Bone marrow (tissue), 2 donors: ENCODE results near the gene FAF2.

Experiments
- DNase-seq, 2 donors: peaks; one replicate each; lab custom pipeline; 2025; lab: John Stamatoyannopoulos, UW

The FAF2 gene

DNA sequence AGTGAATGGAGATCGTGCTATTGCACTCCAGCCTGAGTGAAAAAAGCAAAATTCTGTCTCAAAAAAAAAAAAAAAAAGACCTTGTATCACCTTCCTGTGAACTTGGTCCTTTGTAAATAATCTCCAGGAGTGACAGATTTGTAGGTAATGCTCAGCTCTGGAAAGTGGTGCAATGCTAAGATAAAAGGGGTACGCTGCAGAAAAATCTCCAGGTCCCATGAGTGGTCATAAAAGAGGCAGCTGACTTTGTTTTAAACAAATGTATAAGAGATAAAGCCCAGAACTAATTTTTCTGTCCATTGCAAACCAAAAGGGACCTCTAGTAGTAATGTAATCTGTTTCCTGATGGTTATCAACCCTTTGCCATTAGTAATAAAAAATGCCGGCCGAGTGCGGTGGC lies 55.3 kb downstream of the FAF2 start:
- no peak for DNase-seq

DNA sequence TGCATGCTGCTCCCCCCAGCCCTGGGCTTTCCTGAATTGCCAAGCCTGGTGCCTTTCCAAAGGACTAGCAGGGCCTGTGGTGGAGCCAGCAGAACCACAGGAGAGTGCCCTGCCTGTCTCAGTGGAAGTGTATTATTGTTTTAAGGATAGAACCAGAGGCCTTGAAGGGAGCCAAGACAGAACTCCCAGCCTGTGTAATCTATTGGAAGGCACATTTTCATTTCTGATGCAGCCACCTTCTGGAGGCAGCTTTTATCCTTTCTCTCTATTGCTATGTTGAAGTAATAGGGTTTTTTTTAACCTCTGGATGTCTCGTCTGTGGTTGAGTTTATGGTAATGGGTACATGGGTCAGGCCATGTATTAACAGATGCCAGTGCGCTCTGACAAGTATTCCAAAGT lies 59.7 kb downstream of the FAF2 start:
- DNase-seq: no peak

DNA sequence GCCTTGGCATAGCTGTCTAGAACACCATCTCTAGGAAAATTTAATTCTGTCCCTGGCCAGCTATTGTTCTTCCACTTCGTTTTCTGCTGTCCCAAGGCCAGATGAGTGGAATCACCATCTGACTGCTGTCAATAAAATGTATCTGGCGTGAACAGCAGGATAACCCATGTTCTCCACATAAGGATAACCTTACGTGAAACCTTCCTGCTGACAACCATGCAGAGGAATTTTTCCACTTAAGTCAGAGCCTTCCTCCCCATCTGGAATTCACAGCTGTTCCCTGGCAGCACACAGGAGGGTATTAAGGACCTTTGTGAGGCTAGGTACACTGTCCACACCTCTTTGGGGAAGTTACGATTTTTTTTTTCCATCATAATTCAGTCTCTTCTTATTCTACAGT lies 60.4 kb downstream of the FAF2 start:
- DNase-seq: no peak

DNA sequence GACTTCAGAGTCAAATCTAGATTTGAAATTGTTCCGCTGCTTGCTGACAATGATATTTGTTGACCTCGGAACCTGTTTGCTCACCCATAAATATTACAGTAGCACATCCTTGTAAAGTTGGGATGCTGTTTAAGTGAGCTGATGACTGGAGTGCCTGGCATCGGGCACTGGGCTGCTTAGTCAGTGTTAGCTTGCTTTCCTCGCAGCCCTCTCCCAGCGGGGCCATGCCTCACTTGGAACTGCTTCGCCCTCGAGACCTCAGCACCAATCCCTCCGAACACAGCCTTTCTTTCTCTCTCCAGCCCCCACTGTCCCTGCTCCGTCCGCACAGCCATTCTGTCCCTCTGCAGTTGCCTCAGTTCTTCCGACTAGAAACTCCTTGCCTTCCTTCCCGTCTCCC lies 65.6 kb downstream of the FAF2 start:
- DNase-seq: no peak

DNA sequence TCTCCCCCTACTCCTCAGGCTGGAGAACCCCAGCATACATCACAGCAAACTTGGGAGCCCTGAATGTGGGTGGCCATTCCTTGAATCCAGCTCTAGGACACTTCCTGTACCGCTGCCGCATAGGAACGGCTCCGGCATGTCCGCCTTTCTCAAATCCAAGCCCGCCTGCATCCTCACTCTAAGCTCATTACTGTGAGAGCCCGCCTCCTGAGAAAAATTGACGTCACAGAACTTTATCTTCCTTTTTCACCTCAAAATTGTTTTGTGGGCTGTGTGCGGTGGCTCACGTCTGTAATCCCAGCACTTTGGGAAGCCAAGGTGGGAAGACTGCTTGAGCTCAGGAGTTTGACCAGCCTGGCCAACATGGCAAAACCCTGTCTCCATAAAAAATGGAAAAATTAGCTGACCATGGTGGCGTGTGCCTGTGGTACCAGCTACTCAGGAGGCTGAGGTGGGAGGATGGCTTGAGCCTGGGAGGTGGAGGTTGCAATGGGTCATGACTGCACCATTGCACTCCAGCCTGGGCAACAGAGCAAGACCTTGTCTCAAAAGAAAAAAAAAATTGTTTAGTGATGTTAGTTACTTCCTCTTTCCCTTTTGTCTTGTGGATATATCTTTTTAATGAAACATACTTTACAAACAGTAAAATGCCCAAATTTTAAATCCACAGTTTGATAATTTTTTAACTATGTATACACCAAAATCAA lies 66.2 kb downstream of the FAF2 start:
- peak in 1 of 2 donors; percentile 9 for DNase-seq

DNA sequence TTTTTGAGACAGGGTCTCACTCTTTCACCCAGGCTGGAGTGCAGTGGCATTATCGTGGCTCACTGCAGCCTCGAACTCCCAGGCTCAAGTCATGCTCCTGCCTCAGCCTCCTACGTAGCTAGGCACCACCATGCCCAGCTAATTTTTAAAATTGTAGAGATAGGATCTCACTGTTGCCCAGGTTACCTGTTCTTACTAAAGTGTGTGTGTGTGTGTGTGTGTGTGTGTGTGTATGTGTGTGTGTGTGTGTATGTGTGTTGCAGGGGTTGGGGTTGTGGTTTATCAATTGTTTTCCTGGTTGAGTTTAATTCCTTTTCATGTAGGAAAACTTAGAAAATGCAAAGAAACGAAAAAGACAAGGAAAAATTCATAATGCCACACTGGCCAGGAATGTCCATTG lies 67.2 kb downstream of the FAF2 start:
- DNase-seq: no peak

DNA sequence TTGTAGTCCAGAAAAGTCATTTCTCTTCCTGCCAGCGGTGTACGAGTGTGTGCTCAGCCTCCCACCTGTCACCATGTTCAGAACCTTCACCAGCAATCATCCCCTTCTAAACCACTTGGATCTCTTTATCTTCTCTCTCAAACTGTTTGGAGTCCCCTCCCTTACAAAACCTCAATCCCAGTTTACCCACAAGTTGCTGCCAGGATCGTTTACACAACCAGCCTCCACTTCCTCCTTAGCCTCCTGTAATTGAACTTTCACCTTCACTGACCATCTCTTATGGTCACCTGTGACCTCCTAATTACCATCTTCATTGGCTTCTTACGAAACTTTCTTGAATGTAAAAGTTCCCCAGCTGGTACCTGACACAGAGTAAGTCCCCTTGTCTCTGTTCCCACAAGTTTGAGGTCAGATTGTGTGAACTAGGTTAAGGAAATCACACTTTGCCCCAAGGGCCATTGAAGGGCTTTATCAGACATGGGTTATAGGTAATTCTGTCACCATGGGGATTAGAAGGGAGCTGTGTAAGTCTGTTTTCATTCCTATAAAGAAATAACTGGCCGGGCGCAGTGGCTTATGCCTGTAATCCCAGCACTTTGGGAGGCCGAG lies 69.0 kb downstream of the FAF2 start:
- DNase-seq: no peak

DNA sequence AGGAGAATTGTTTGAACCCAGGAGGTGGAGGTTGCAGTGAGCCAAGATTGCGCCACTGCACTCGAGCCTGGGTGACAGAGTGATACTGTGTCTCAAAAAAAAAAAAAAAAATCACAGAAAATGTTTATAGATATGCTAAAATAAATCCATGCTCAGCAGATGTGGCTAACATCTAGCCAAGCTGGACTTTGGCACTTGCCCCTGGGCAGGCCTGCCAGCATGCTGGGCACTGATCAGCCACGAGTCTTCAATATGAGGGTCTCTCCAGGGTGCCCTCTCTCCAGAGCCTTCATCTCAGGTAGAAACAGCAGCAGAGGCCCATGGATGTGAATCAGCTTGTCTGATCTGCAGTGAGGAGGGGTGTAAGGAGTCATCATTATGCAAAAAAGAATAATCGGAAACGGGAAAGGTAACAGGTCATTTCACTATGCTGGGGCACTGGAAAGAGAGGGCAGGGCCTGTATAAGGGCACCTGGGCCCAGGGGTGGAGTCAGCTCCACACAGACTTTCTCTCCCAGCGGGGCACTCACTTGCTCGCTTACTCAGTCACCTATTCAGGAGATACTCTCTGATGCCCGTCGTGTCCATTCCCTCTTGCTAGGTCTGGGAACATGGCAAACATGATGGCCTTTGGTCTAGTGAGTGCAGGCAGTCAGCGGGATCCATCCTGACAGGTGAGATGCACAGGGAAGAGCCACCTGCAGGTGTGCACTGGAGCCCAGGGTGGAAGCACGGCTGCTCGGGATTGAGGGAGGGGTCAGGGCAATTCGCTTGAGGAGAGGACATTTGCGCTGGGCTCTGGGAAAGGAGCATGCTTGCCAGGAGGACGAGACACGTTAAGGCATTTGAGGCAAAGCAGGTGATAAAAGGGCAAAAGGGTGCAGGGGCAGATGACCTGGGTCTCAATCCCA lies 71.9 kb downstream of the FAF2 start:
- DNase-seq: no peak

DNA sequence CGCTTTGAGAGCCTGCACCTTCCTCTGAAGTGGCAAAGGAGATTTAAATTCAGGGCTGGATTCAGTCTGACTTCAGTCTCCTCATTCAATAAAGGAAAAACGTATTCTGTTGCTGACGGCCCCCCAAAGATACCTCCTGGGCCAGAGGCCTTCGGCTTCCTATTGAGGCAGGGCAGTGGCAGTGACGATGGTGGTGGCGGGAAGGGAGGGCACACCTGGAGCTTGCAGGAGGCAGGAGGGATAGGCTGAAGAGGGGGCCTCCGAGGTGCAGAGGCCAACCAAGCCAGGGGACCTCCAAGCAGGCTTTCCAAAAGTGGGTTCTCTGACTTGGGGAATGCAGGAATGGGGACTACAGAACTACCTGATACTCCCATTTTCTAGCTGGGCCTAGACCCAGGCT lies 73.1 kb downstream of the FAF2 start:
- no peak for DNase-seq

DNA sequence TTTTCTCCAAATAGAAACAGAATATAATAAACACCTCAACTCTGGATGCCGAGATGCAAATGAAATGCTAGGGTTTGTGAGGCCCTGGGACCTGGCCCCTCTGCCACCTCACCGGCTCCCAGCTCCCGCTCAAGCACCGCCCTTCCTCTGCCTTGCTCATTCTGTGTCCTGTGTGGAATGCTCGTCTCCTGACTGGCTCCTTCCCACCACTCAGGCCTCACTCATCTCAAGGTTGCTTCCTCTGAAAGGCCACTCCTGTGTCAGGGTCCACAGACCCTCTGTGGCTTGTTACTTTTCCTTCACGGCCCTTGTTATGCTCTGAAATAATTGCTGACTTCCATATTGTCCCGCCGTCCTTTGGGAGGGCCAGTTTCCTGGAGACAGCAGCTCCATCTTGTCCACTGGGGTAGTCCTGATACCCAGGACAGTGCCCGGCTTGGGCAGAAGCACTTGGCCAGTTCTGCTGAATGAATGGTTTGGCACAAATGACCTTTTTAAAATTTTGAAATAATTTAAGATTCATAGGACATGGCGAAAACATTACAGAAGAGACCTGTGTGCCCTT lies 73.6 kb downstream of the FAF2 start:
- DNase-seq: no peak

DNA sequence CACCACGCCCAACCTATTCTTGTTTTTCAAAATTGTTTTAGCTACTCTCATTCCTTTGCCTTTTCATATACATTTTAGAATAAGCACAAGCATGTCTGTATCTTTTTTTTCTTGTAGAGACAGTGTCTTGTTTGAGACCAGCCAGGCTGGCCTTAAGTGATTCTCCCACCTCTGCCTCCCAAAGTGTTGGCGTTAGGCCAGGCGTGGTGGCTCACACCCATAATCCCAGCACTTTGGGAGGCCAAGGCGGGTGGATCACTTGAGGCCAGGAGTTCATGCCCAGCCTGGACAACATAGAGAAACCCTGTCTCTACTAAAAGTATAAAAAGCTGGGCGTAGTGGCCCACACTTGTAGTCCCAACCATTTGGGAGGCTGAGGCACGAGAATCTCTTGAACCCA lies 76.0 kb downstream of the FAF2 start:
- no peak for DNase-seq

DNA sequence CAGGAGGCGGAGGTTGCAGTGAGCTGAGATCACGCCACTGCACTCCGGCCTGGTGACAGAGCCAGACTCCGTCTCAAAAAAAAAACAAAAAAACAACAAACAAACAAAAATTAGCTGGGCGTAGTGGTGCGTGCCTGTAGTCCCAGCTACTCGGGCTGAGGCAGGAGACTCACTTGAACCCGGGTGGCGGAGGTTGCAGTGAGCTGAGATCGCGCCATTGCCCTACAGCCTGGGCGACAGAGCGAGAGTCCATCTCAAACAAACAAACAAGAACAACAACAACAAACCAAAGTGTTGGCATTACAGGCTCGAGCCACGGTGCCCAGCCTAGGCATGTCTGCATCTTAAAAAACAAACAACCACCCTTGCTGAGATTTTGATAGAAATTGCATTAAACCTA lies 76.8 kb downstream of the FAF2 start:
- no peak for DNase-seq

DNA sequence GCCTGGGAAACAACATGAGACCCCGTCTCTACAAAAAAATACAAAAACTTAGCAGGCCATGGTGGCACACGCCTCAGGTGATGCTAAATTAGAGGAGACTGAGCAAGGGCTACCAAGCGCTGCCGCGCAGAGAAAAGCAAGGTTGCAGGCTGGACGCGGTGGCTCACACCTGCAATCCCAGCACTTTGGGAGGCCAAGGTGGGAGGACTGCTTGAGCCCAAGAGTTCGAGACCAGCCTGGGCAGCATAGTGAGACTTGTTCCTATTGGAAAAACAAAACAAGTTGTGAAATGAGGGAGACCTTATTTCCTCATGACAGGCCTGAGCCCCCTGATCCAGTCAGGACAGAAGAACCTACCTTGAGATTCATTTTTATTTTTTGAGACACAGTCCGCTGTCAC lies 77.5 kb downstream of the FAF2 start:
- no peak for DNase-seq

DNA sequence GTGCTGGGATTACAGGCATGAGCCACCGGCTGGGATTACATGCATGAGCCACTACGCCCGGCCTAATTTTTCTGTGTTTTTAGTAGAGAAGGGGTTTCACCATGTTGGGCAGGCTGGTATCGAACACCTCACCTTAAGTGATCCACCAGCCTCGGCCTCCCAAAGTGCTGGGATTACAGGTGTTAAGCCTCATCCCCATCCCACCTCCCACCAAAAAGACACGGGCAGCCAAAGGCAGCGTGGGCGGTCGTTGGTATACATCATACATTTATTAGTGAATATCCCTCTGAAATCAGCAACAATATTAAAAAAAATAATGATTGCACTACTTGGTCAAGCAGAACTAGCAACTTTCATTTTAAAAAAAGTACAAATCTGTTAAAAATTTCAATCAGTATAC lies 78.3 kb downstream of the FAF2 start:
- no peak for DNase-seq

DNA sequence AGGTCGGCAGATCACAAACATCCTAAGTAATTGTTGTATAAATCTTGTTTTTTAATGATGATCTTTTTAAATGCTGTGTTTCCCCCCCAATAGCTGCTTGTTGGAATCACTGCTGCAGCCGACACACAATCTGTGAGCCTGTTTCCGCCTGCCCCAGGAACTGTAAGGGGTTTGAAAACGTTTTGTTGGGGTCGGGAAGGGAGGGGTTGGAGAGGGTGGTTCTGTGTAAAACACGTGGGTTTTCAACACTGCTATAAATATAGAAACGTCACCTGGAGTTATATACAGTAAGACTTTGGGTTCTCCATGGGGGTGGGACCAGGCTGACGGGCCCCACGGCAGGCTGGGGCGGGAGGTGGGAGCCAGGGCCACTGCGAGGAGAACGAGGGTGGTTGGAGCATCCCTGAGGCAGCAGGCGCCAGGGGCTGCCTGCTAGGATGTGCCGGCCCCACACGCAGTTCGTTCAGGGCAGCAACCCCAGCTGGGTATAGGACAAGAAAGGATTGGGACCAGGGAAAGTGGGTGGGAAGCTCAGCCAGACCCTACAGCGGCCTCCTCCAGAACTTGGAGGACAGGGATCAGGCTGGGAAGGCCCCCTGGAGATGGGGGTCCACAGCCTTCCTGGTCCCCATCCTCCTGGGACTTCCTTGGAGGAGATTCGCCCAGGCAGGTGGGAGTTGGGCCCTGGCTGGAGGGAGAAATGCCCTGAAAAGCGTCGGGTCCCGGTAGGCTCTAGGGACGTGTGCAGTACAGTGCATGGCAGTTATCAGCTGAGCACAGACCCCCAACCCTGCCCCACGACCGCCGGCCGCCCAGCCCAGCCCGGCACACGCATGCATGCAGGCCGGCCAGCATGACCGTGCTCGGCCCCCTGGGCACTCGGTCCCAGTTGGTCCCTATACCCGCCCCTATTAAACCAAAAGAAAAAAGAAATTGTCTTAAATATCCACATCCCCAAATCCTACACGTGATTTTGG lies 79.3 kb downstream of the FAF2 start:
- no peak for DNase-seq

DNA sequence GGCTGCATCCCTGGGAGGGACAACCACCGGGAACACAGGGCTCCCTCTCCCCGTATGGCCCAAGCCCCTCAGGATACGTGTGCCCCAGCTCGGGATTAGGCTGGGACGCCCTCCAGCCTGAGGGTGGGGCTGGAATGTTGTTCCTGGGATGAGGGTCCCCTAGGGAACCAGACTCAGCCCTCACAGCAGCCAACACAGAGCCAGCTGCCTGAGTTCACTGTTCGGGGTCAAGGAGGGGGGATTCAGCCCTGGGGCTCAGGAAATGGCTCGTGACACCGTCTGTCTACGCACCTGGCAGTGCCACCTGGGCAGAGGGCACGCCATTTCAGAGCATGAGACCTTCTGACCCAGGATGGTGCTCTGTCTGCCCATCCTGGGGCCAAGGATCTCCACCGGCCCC lies 80.1 kb downstream of the FAF2 start:
- no peak for DNase-seq

DNA sequence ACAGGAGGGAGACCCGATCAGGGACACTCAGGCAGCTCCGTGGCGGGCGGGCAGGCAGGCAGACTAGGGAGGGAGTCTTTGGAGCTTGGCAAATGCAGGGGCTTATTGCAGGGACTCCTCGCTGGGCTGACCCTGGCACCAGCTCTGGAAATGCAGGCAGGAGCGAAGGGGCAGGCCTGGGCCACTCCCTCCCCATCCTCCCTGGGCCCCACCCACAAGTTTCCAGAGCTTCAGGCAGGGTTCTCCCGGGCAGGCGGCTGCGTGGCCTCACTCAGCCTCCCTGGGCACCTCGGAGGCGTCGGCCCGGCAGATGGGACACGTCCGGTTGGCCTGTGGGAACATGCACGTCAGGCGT lies 80.6 kb downstream of the FAF2 start:
- DNase-seq: no peak

DNA sequence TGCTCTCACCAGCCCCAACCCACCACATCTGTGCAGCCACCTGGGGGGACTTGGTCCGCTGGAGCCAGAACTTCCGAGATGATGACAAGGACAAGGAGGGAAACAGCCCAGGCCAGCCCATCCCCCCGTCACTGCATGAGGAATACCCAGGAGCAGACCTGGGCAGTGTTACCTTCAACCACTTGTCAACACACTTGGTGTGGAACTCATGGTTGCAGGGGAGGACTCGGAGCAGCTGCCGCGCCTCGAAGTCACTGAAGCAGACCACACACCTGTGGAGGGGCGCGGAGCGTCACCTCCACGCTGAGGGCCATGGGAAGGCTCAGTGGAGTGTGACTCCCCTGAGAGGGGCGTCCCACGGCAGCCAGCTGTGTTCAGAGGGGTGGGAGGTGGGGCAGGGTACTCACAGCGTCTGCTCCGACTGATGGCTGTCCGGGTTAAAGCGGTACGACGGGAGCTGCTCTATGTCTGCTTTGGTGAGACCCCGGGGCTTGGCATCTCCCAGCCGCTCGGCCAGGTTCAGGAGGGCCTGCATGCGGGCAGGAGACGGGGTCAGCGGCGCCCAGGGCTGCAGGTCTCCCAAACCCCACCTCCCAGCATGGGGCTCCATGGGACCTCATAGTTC lies 81.0 kb downstream of the FAF2 start:
- no peak for DNase-seq

DNA sequence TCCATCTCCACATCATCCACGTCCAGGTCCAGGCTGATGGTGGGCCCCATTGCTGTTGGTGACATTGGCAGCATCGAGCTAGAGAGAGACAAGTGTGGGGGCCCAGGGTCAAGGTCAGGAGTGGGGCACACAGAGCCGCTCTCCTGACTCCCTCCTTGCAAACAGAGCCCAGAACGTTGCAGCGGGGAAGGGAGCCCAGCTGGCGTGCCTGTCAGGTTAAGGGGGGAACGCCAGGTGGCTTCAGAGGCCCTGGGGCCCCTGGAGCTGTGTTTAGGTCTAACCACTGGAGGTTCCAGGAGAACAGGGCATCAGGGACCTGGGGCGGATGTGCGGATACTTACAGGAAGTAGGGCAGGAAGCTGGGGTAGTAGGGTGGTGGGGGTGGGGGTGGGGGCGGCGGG lies 81.6 kb downstream of the FAF2 start:
- DNase-seq: peak in 1 of 2 donors; percentile 47

DNA sequence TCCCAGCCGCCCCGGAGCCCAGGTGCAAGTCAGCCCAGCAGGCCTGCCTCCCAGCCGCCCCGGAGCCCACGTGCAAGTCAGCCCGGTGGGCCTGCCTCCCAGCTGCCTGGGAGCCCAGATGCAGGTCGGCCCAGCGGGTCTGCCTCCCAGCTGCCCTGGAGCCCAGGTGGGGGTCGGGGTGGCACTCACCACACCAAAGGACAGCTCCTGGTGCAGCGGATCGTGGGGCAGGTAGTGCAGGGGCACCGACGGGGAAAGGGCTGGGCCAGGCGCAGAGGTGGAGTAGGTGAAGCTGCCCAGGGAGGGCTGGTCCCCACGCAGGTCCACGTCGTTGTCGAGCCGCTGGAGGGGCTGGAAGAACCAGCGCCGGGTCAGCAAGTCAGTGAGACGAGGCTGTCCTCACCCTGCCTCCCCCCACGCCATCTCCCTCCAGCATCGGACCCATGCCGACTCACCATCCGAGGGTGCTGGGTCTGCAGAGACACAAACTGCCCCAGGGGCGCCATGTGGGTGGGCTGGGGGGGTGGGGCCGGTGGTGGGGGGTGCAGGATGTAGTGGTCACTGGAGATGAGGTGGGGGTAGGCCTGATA lies 82.3 kb downstream of the FAF2 start:
- no peak for DNase-seq
